Peyer's patch (tissue), 4 donors: ENCODE results near the gene MACROD2.

ENCODE experiments used
- POLR2A ChIP-seq, 2 donors: fragments of 450-650 bp; IDR thresholded peaks; one replicate each; pipeline ENCODE4 v1.5.1; 2017; ENCODE audit warnings: antibody characterized with exemption in 2 of 2, mild to moderate bottlenecking in 2 of 2, moderate library complexity in 2 of 2
- TF ChIP-seq, protein P1 (sequence below), 6 experiments: fragments of 450-650 bp in 4 of 6; fragments of 200-600 bp in 2 of 6; sonication (generic) in 1 of 6; IDR thresholded peaks; one replicate each; pipeline ENCODE4 v1.5.1; 2017 to 2019; ENCODE audit warnings: antibody characterized with exemption in 6 of 6, mild to moderate bottlenecking in 3 of 6, moderate library complexity in 1 of 6

DNA sequence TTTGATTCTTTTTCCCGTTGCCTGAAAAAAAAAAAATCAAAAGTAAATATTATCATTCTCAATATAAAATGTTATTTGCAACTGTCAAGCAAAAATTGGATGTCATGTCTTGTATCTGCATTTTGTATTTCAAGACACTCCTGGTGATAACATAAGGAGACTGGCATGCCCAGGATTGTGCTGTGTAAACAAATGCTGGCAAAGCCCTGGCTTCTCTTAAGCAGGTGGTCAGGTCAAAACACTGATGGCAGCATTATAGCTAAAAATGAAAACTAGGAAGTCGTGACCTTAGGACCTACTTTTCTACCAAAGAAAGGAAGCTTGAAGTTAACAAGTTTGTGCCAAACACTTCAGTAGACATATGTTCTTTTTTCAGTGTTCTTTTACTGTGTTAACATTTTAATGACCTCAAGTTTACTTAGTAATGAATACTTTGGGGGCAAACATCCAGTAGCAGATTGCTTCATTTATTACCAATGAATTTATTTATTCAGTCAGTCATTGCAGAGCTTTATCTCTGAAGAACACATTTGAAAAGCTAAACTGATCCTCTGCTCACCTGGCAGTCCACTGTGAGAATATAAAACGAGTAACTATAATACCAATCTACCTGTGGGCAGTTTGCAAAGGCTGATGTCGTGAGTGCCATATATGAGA, 585.2 kb downstream of the MACROD2 start:
- TF ChIP-seq, protein P1, sequence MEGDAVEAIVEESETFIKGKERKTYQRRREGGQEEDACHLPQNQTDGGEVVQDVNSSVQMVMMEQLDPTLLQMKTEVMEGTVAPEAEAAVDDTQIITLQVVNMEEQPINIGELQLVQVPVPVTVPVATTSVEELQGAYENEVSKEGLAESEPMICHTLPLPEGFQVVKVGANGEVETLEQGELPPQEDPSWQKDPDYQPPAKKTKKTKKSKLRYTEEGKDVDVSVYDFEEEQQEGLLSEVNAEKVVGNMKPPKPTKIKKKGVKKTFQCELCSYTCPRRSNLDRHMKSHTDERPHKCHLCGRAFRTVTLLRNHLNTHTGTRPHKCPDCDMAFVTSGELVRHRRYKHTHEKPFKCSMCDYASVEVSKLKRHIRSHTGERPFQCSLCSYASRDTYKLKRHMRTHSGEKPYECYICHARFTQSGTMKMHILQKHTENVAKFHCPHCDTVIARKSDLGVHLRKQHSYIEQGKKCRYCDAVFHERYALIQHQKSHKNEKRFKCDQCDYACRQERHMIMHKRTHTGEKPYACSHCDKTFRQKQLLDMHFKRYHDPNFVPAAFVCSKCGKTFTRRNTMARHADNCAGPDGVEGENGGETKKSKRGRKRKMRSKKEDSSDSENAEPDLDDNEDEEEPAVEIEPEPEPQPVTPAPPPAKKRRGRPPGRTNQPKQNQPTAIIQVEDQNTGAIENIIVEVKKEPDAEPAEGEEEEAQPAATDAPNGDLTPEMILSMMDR (IDR thresholded peaks at IDR 0.05), result no peak
- TF ChIP-seq POLR2A (IDR thresholded peaks at IDR 0.05), result no peak
